ENCODE results near the gene AZGP1.
"Not testable (repeated sequence)": the region's sequence is repeated elsewhere in the genome, so short reads cannot be mapped to it uniquely, and the experiment has no call there.

DNA sequence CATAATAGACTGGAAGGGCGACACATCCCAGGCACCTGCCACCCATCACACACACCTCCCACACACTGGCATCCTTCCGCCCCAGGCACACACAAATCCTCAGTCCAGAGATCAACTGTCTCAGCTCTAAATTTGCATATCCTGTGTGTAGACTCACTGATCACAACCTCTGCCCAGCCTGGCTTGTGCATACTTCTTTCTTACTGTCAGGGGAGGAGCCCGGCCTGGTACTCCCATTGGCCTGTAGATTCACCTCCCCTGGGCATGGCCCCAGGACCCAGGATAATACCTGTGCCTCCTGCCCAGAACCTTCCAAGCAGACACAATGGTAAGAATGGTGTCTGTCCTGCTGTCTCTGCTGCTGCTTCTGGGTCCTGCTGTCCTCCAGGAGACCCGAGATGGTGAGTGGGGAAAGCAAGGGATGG is 4.6 kb upstream of the AZGP1 start:
- TF ChIP-seq CTCF, POLR2A (IDR thresholded peaks at IDR 0.05): not testable (repeated sequence)
